A673 (cell line): ENCODE results near the gene AMTN. TPM values are rescaled to one million over a fixed set of nuclear protein-coding genes. Genes with fewer than 3 reads are reported as not detected.

Experiments used
- BruUV-seq: library from RNA; stranded (reverse); fragments of 400-500 nt; replicated peaks from 2 replicates; lab custom pipeline; 2021; lab: Mats Ljungman, UMichigan
- CTCF ChIA-PET: fragments of 300-600 bp; sonication (Branson Sonifier 250); formaldehyde crosslinking; loops from one replicate; lab custom pipeline; 2022; ENCODE audit warnings: antibody characterized with exemption; lab: Charles Lee
- POLR2A ChIA-PET: fragments of 300-600 bp; sonication (Branson Sonifier 250); formaldehyde crosslinking; loops from one replicate; lab custom pipeline; 2022; ENCODE audit warnings: antibody characterized with exemption; ENCODE audit not compliant: low non-redundant PET; lab: Charles Lee
- DNase-seq: peaks from one replicate; pipeline ENCODE4 v3.0.0-alpha.2; 2015; ENCODE audit warnings: low spot score
- H3K27ac ChIP-seq: fragments of 200-600 bp; sonication (generic); 2 replicates; pipeline ENCODE4 v1.5.1; 2016; ENCODE audit warnings: mixed run types, low read depth, mild to moderate bottlenecking, mixed read lengths, antibody characterized with exemption, low read length; ENCODE audit not compliant: poor library complexity, severe bottlenecking
- H3K27me3 ChIP-seq: fragments of 200-600 bp; sonication (generic); replicated peaks from 2 replicates; pipeline ENCODE4 v1.6.1; 2017; ENCODE audit warnings: mixed run types, low read depth, mild to moderate bottlenecking, mixed read lengths, antibody characterized with exemption, low read length; ENCODE audit not compliant: insufficient read depth, poor library complexity
- H3K36me3 ChIP-seq: fragments of 200-600 bp; sonication (generic); 2 replicates; pipeline ENCODE4 v1.6.1; 2016; ENCODE audit warnings: mixed run types, mild to moderate bottlenecking, mixed read lengths, antibody characterized with exemption, low read length; ENCODE audit not compliant: insufficient read depth, poor library complexity, severe bottlenecking
- H3K4me1 ChIP-seq: fragments of 200-600 bp; sonication (generic); 2 replicates; pipeline ENCODE4 v1.6.1; 2017; ENCODE audit warnings: mixed run types, mild to moderate bottlenecking, mixed read lengths, antibody characterized with exemption, low read length; ENCODE audit not compliant: insufficient read depth, poor library complexity, severe bottlenecking
- H3K4me3 ChIP-seq: fragments of 200-600 bp; sonication (generic); 2 replicates; pipeline ENCODE4 v1.5.1; 2016; ENCODE audit warnings: low read depth, mixed run types, mild to moderate bottlenecking, mixed read lengths, low read length; ENCODE audit not compliant: poor library complexity, severe bottlenecking
- H3K9me3 ChIP-seq: fragments of 200-600 bp; sonication (generic); 2 replicates; pipeline ENCODE4 v1.6.1; 2016; ENCODE audit warnings: mixed run types, low read depth, mild to moderate bottlenecking, mixed read lengths, antibody characterized with exemption, low read length; ENCODE audit not compliant: poor library complexity, severe bottlenecking
- EZH2 ChIP-seq: fragments of 200-600 bp; sonication (generic); IDR thresholded peaks from 2 replicates; pipeline ENCODE4 v1.6.1; 2017; ENCODE audit warnings: borderline replicate concordance, low read depth, mild to moderate bottlenecking, mixed read lengths, antibody characterized with exemption, low read length; ENCODE audit not compliant: poor library complexity, severe bottlenecking
- intact Hi-C: fragments of 100-400 bp; cut with micrococcal nuclease; formaldehyde crosslinking; loops from one replicate; pipeline ENCODE4 v1.10.0; 2022; ENCODE audit not compliant: unreplicated experiment
- total RNA-seq: library from RNA; stranded (reverse); gene quantifications from 2 replicates; pipeline ENCODE4 v1.2.3, GENCODE V29; 2021
- TF ChIP-seq, protein P1 (sequence below): fragments of 300-800, 200-600 bp; sonication (generic); conservative IDR thresholded peaks from 2 replicates; pipeline ENCODE4 v1.5.1; 2017; ENCODE audit warnings: low read depth, mild to moderate bottlenecking, antibody characterized with exemption, low read length, moderate library complexity, mixed read lengths

AMTN gene
- total RNA-seq, 1 experiment from 2014 or later: not detected

DNA sequence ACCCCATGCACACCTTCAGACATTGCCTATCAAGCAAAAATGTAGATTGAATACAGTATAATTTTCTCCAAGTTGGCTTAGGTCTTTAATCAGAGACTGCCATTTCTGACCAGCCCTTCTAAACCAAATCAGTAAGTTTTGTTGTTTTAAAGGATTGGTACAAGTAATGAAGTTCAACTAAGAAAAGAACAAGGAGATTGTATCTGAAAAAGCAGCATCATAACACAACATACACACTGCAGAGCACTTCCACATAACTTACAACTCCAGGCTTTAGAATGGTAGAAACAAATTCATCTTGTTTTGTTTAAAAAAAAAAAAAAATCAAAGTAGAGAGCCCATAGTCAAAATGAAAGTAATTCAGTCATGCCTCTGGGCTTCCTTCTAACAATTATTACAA lies 57.6 kb downstream of the AMTN start:
- Histone ChIP-seq H3K27me3 (no peaks in the 10 kb centered on the region), H3K27ac (no peak overlapping the region), H3K4me1 (no peaks in the 10 kb centered on the region), H3K36me3 (no peaks in the 10 kb centered on the region), H3K9me3 (no peaks in the 10 kb centered on the region), H3K4me3 (no peak overlapping the region)
- BruUV-seq: no TSS peak
- ChIA-PET POLR2A (no interaction called here), CTCF (no interaction called here)
- TF ChIP-seq, protein P1, sequence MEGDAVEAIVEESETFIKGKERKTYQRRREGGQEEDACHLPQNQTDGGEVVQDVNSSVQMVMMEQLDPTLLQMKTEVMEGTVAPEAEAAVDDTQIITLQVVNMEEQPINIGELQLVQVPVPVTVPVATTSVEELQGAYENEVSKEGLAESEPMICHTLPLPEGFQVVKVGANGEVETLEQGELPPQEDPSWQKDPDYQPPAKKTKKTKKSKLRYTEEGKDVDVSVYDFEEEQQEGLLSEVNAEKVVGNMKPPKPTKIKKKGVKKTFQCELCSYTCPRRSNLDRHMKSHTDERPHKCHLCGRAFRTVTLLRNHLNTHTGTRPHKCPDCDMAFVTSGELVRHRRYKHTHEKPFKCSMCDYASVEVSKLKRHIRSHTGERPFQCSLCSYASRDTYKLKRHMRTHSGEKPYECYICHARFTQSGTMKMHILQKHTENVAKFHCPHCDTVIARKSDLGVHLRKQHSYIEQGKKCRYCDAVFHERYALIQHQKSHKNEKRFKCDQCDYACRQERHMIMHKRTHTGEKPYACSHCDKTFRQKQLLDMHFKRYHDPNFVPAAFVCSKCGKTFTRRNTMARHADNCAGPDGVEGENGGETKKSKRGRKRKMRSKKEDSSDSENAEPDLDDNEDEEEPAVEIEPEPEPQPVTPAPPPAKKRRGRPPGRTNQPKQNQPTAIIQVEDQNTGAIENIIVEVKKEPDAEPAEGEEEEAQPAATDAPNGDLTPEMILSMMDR: no peak
- TF ChIP-seq EZH2: no peak
- DNase-seq: no peak
- intact Hi-C loops: no loop called here

DNA sequence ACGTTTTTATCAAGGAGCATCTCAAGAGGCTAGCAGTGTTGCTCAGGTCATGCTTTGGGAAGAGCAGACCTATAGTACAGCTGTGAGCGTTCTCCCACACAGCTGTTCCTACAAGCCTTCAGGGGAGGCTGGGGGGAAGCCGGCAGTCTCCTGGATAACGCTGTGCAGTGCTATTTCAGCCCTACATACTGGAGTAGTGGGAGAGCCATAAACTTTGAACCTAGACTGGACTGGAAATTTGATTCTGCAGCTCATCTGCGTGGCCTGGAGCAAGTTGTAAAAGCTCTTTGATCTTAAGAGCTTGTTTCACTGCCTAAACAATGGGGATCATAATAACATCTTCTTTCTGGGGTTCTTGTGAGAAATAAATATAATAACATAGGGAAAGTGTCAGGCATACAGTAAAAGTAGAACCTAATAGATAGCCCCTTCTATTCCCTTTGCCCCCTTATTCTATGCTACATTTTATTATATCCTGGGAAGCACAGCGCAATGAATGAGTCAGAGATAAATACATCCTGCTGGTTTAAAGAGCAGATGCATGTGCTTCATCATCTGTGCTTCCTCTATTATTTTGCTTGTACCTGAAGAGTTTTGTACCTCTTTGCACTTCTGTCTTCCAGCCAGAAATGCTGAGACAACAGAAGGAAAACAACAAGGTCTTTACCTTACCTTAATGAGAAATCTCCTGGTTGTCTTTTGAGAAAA lies 59.0 kb downstream of the AMTN start:
- Histone ChIP-seq H3K4me3 (no peak overlapping the region), H3K27ac (no peak overlapping the region), H3K9me3 (no peaks in the 10 kb centered on the region), H3K4me1 (no peaks in the 10 kb centered on the region), H3K27me3 (no peaks in the 10 kb centered on the region), H3K36me3 (no peaks in the 10 kb centered on the region)
- TF ChIP-seq, protein P1: no peak
- no peak for TF ChIP-seq EZH2
- ChIA-PET CTCF (no interaction called here), POLR2A (no interaction called here)
- BruUV-seq: no TSS peak
- intact Hi-C loops: no loop called here
- DNase-seq: no peak

DNA sequence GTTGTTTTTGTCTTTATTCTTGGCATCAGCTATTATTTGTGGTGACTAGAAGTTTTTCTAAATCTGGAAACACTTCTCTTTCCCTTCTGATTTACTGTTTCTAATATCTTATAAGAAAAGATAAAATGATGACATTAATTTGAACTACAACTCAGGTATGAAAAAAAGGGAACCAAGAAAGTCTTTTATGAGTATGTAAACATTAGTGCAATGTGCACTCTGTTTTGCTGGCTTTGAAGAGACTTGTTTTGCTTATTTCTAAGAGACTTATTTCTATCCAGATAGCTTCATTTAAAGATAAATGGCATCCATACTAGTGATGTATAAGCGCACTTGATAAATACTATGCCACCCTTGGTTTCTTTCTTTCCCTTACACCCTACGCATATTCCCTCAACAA lies 63.6 kb downstream of the AMTN start:
- Histone ChIP-seq H3K4me3 (no peak overlapping the region), H3K4me1 (no peaks in the 10 kb centered on the region), H3K27me3 (no peaks in the 10 kb centered on the region), H3K9me3 (no peaks in the 10 kb centered on the region), H3K27ac (no peak overlapping the region), H3K36me3 (no peaks in the 10 kb centered on the region)
- intact Hi-C loops: no loop called here
- BruUV-seq: no TSS peak
- ChIA-PET CTCF (no interaction called here), POLR2A (no interaction called here)
- TF ChIP-seq, protein P1: no peak
- no peak for TF ChIP-seq EZH2
- DNase-seq: no peak

Other genes starting within 250 kb of the AMTN start
- not detected in 2 replicates for gene CABS1, start 183.6 kb upstream of the AMTN start, total RNA-seq
- gene SMR3A, start 157.8 kb upstream of the AMTN start, total RNA-seq: not detected in 2 replicates
- gene SMR3B, start 135.4 kb upstream of the AMTN start, total RNA-seq: 1.7 and 2.0 TPM in 2 replicates
- not detected in 2 replicates for gene OPRPN, start 120.6 kb upstream of the AMTN start, total RNA-seq
- gene MUC7, start 46.4 kb upstream of the AMTN start, total RNA-seq: not detected in 2 replicates
- 2.1 and 3.8 TPM in 2 replicates for gene AMBN, start 73.7 kb downstream of the AMTN start, total RNA-seq
- gene ENAM, start 110.2 kb downstream of the AMTN start, total RNA-seq: not detected in 2 replicates
- gene JCHAIN, start 147.9 kb downstream of the AMTN start, total RNA-seq: not detected in 2 replicates
- 16.2 and 17.1 TPM in 2 replicates for gene UTP3, start 170.0 kb downstream of the AMTN start, total RNA-seq
- gene RUFY3, start 203.4 kb downstream of the AMTN start, total RNA-seq: 25.1 and 27.5 TPM in 2 replicates